MG63 (cell line): ENCODE measurements around the gene KIF23. TPM values are rescaled to one million over a fixed set of nuclear protein-coding genes. Genes with fewer than 3 reads are reported as not detected.

Experiments used
- DNase-seq: peaks from one replicate; pipeline ENCODE4 v3.0.0-alpha.2; 2020
- H3K27me3 ChIP-seq: fragments of 250-450 bp; sonication (Bioruptor Pico); 2 replicates; pipeline ENCODE4 v1.5.1; 2020; ENCODE audit warnings: mild to moderate bottlenecking, moderate library complexity
- H3K36me3 ChIP-seq: fragments of 250-450 bp; sonication (Bioruptor Pico); 2 replicates; pipeline ENCODE4 v1.5.1; 2020; ENCODE audit warnings: mild to moderate bottlenecking, moderate library complexity
- H3K4me3 ChIP-seq: fragments of 250-450 bp; sonication (Bioruptor Pico); 2 replicates; pipeline ENCODE4 v1.5.1; 2020; ENCODE audit warnings: mild to moderate bottlenecking, moderate library complexity
- H3K9me3 ChIP-seq: fragments of 250-450 bp; sonication (Bioruptor Pico); 2 replicates; pipeline ENCODE4 v1.5.1; 2020; ENCODE audit warnings: mild to moderate bottlenecking, moderate library complexity
- total RNA-seq: library from RNA; depleted of rRNA; stranded (reverse); fragments of >200 nt; shearing (Covaris generic); gene quantifications from 2 replicates; pipeline ENCODE4 v1.2.3, GENCODE V29; 2014; ENCODE audit warnings: low replicate concordance

KIF23 gene
- total RNA-seq, 1 experiment from 2014 or later, result 33.8 TPM

DNA sequence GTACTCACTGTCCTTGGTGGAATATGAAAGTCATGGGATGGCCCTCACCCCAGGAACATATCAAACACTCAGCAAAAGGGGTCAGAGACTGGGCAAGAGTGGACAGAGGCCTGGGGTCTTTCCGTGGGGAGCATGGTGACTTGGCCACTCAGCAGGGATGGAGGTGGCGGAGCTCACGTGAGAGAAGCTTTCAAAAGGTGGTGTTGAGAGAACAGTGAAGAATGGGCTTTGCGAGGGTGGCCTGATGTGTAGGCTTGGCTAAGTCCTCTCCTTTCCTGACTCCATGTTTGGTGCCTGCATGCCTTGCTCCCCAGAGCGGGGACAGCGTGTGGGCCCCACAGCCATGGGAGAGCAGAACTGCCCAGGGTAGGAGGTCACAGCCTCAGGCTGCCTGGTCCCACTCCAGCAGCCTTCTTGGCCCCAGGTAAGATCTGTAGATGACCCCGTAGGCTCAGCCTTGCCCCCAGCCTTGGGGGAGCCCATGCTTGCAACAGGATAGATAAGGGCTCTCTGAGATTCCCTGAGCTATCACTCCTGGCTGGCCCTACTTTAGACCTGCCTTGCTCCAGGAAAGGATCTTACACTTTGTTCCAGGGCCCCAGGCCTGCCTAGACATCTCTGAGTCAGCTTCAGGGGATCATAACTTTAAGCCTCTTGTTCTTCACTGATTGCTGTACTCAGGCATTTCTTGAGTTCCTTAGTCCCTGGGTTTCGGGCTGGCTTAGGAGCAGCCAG is 55.5 kb downstream of the KIF23 start:
- H3K27me3 ChIP-seq, result no peaks in the 10 kb centered on the region
- DNase-seq, result no peak
- no peaks in the 10 kb centered on the region for H3K36me3 ChIP-seq

GRCh38 chr15:69472046-69472445 is 57.9 kb downstream of the KIF23 start:
- no peaks in the 10 kb centered on the region for H3K9me3 ChIP-seq
- no peak overlapping the region for H3K4me3 ChIP-seq
- no peaks in the 10 kb centered on the region for H3K27me3 ChIP-seq
- no peak for DNase-seq
- no peaks in the 10 kb centered on the region for H3K36me3 ChIP-seq

More for the DNA sequence above, 55.5 kb downstream of the KIF23 start:
- Histone ChIP-seq H3K9me3 (no peaks in the 10 kb centered on the region), H3K4me3 (no peak overlapping the region)

DNA sequence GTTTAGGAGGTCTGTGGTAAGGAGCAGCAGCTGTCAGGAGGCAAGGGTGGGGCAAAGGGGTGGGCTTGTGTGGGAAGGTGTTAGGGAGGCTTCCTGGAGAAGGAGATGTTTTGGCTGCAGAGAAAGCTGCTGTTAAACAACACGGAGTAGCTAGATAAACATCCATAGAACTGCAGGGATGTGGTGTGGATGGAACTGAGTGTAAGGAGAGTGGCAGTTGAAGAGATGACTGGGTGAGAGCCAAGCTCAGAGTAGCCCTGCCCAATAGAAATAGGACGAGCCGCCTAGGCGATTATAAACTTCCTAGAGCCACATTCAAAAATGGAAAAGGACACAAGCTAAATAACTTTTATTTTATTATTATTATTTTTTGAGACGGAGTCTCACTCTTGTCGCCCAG is 58.4 kb downstream of the KIF23 start:
- H3K9me3 ChIP-seq, result no peaks in the 10 kb centered on the region
- H3K4me3 ChIP-seq, result no peak overlapping the region
- H3K36me3 ChIP-seq, result no peaks in the 10 kb centered on the region
- no peak for DNase-seq
- no peaks in the 10 kb centered on the region for H3K27me3 ChIP-seq

DNA sequence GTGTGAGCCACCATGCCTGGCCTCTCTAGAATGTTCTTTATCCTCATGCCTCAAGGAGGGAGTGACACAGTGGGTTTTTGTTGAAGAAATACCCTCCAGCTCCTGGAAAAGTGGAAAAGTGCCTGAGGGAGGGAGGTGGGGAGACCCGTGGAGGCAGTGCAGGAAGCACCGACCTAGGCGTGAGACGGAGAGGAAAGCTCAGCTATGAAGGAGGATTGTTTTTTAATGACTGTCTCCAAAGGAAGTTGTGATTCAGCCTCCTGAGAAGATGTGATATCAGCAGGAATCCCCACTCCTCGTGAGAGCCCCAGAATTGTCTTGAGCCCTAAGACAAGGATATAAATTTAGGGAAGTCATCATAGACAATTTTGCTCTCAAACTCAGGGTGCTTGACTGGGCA is 60.1 kb downstream of the KIF23 start:
- Histone ChIP-seq H3K36me3 (no peaks in the 10 kb centered on the region), H3K9me3 (no peaks in the 10 kb centered on the region), H3K27me3 (no peaks in the 10 kb centered on the region), H3K4me3 (no peak overlapping the region)
- DNase-seq, result no peak

- no peaks in the 10 kb centered on the region for H3K27me3 ChIP-seq
Measured at GRCh38 chr15:69474846-69475455, 60.8 kb downstream of the KIF23 start.

GRCh38 chr15:69475769-69476358 is 61.7 kb downstream of the KIF23 start:
- DNase-seq, result peak; percentile 60
- H3K27me3 ChIP-seq, result no peaks in the 10 kb centered on the region
- H3K36me3 ChIP-seq, result no peaks in the 10 kb centered on the region
- H3K9me3 ChIP-seq, result peaks cover 9% of the 10 kb centered on the region
- no peak overlapping the region for H3K4me3 ChIP-seq

More at GRCh38 chr15:69474846-69475455, 60.8 kb downstream of the KIF23 start:
- Histone ChIP-seq H3K36me3 (no peaks in the 10 kb centered on the region), H3K9me3 (peaks cover 5% of the 10 kb centered on the region; the same call in 1 of the 2 replicates), H3K4me3 (no peak overlapping the region)
- DNase-seq, result no peak

- Histone ChIP-seq H3K27me3 (no peaks in the 10 kb centered on the region), H3K4me3 (no peak overlapping the region), H3K36me3 (no peaks in the 10 kb centered on the region), H3K9me3 (peaks cover 9% of the 10 kb centered on the region)
- no peak for DNase-seq
Measured at GRCh38 chr15:69476704-69477473, 62.7 kb downstream of the KIF23 start.

DNA sequence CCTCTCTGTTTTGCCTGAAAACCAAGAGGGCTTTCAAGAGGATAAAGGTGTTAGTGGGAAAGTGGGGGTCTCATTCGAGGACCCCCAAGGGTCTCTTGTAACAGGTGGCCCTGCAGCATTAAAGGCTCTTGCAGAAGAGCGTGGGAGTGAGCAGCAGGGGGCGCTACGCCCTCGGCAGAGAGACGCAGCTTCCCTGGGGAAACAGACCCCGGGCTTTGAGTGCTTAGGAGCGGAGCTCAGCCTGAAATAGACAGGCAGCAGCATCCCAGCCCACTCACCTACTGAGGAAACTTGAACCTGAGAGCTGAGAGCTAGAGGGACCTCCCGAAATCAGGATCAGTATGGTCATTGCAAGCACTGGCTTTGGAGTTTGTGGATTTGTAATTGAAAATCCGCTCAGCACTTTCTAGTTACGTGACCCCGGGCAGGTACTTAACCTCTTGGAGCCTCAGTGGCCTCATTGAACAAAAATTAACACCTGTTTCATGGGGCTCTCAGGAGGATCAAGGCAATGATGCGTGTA is 64.2 kb downstream of the KIF23 start:
- Histone ChIP-seq H3K27me3 (no peaks in the 10 kb centered on the region), H3K36me3 (no peaks in the 10 kb centered on the region), H3K4me3 (no peak overlapping the region), H3K9me3 (peaks cover 9% of the 10 kb centered on the region)
- DNase-seq, result peak; percentile 41

DNA sequence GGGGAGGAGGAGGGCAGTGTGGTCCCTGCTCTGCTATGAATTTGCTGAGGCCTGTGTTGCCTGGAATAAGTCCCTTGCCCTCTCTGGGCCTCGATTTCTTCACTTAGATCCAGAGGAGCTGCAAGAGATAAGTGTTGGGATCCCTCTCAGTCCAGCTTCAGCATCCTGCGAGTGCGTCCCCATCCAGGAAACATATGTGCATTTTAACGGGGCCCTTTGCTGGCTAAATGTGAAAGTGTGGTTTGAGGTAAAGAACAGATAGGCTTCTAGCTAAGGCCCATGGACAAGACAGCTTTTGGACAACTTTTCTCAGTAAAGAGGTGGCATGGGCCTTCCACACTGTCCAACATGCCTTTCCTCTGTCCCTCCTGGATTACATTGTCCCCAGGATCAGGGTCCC is 64.9 kb downstream of the KIF23 start:
- DNase-seq, result no peak
- peaks cover 9% of the 10 kb centered on the region for H3K9me3 ChIP-seq

DNA sequence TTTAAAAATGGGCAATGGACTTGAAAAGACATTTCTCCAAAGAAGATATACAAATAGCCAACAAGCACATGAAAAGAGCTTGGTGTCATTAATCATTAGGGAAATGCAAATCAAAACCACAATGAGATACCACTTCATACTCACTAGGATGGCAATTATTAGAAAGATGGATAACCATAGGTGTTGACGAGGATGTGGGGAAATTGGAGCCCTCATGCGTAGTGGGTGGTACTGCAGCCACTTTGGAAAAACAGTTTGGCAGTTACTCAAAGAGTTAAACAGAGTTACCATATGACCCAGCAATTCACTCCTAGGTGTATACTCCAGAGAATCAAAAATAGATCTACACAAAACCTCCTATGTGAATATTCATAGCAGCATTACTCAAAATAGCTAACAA is 65.8 kb downstream of the KIF23 start:
- Histone ChIP-seq H3K36me3 (no peaks in the 10 kb centered on the region), H3K4me3 (no peak overlapping the region), H3K27me3 (no peaks in the 10 kb centered on the region), H3K9me3 (peaks cover 9% of the 10 kb centered on the region)
- no peak for DNase-seq

More for the DNA sequence above, 64.9 kb downstream of the KIF23 start:
- Histone ChIP-seq H3K36me3 (no peaks in the 10 kb centered on the region), H3K4me3 (no peak overlapping the region), H3K27me3 (no peaks in the 10 kb centered on the region)

DNA sequence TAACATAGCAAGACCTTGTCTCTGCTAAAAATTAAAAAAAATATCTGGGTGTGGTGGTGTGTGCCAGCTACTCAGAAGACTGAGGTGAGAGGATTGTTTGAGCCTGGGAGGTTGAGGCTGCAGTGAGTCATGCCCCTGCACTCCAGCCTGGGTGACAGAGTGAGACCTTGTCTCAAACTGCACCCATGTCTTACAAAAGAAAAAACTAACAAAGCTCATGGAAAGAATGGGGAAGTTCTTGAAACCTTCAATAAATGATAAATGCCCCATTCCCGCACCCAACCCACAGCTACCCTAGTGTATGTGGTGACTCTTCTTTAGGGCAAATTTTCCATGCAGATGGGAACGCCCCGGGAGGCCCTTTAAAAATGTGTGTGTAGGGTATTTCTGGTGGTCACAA is 66.8 kb downstream of the KIF23 start:
- H3K27me3 ChIP-seq, result no peaks in the 10 kb centered on the region
- peaks cover 11% of the 10 kb centered on the region for H3K9me3 ChIP-seq
- no peaks in the 10 kb centered on the region for H3K36me3 ChIP-seq
- H3K4me3 ChIP-seq, result no peak overlapping the region
- DNase-seq, result no peak

DNA sequence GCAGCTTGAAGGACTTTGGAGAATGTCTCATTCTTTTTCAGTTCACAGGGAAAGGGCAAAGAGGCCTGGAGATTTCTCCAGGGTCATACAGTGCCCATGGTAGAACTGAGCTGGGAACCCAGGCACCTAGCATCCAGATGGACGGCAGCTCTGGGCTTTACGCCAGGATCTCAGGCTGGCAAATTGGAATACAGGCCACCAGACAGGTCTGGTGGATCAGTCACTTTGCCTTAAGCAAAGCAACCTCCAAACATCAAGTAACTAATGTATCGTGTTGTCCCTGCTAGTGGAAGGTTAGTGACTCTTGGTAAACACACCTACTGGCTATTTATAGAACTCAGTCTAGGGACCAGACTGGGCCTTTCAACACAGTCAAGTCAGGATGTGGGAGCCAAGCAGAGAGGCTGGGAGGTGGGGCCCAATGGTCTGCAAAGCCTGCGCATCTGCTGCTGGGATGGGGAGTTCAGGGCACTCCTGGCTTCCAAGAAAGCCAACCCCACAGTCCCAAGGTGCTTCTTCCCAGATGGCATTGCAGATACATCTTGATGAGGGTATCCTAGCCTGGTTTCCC is 68.6 kb downstream of the KIF23 start:
- no peak for DNase-seq
- Histone ChIP-seq H3K36me3 (no peaks in the 10 kb centered on the region), H3K9me3 (peaks cover 13% of the 10 kb centered on the region), H3K27me3 (no peaks in the 10 kb centered on the region), H3K4me3 (no peak overlapping the region)

DNA sequence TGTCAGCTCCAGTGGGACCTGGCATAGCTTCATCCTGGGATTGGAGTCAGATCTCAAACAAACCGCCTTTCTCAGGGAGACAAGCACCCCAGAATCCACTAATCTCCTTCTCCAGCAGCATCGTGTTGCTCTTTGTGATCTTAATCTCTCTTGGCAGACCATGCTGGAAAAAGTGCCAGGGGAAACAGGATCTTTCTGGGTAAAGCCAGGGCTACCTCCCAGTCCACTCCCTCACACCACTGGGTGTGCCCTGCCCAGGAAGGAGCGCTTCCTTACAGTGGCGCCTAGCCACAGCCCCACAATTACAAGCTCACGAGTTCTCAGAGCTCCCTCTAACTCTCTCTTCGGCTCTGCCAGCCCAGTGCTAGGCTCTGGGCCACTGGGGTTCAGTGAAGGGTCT is 70.7 kb downstream of the KIF23 start:
- peak; percentile 73 for DNase-seq
- Histone ChIP-seq H3K27me3 (no peaks in the 10 kb centered on the region), H3K9me3 (peaks cover 9% of the 10 kb centered on the region), H3K4me3 (no peak overlapping the region), H3K36me3 (no peaks in the 10 kb centered on the region)

DNA sequence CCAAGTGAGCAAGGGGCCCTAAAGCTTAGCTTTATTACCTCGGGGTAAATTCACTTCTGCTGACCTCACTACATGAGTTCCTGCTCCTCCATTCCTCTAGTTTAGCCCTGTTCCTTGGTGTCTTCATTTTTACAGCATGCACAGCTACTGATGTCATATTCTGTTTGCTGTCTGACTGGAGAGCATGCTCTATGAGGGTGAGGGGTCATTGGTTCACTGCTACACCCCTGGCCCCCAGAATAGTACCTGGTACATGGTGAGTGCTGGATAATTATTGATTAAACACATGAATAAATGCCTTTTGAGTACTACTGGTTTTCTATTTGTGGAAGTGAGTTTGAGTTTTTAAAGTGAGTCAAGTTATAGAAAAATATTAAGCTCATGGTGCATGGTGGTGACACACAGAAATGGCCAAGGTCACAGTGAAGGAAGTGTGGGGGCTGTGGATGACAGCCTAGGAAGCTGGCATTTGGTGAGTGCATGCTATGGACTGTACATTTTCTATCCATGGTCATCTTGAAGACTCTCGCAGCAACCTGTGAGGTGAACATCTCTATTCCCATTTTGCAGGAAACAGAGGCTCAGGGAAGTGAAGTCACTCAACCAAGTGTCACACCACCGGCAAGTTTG is 72.4 kb downstream of the KIF23 start:
- Histone ChIP-seq H3K4me3 (no peak overlapping the region), H3K9me3 (0 out of 2 replicates have a peak, but pooled peaks cover 4% of the 10 kb centered on the region), H3K27me3 (no peaks in the 10 kb centered on the region), H3K36me3 (no peaks in the 10 kb centered on the region)
- no peak for DNase-seq

GRCh38 chr15:69489073-69489571 is 75.0 kb downstream of the KIF23 start:
- Histone ChIP-seq H3K9me3 (0 out of 2 replicates have a peak, but pooled peaks cover 4% of the 10 kb centered on the region), H3K4me3 (no peak overlapping the region), H3K36me3 (no peaks in the 10 kb centered on the region), H3K27me3 (no peaks in the 10 kb centered on the region)
- DNase-seq, result no peak
